Hematopoietic multipotent progenitor cell treated with erythropoietin and hydrocortisone succinate and interleukin-3 and kit ligand, for 17 days (in vitro differentiated cells): ENCODE data around the gene CCR5AS.
"Not testable (repeated sequence)": the region's sequence is repeated elsewhere in the genome, so short reads cannot be mapped to it uniquely, and the experiment has no call there.

Source experiments
- DNase-seq: peaks from one replicate; pipeline ENCODE4 v3.0.0-alpha.2; 2015; ENCODE audit warnings: low spot score

The CCR5AS gene

DNA sequence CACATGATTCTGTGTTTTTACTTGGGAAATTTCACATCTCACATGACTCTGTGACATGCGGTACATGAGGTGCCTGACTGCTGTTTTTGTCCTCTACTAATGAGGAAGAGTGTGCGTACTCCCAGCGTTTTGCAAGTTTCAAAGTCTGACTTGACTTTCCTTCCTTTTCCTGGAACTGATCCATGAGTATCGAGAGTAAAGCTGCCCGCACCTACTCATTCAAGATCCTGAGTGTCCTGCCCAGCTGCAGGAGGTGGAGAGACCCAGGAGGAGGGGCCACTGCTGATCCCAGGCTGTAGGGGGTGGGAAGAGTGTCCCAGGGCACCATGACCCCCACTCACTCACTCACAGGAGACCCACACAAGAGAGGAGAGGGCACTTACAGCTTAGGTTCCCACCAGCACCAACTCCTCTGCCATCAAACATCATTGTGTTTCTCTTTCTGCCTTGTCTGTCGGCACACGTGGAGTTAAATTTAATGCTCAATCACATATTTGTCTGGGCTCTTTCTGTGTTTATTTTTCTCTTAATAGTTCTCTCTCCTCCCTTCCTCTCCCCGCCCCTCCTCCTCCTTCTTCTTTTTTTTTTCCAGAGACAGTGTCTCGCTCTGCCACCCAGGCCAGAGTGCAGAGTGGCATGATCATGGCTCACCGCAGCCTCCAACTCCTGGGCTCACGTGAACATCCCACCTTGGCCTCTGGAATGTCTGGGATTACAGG lies 1.4 kb downstream of the CCR5AS start:
- peak; percentile 36 for DNase-seq

DNA sequence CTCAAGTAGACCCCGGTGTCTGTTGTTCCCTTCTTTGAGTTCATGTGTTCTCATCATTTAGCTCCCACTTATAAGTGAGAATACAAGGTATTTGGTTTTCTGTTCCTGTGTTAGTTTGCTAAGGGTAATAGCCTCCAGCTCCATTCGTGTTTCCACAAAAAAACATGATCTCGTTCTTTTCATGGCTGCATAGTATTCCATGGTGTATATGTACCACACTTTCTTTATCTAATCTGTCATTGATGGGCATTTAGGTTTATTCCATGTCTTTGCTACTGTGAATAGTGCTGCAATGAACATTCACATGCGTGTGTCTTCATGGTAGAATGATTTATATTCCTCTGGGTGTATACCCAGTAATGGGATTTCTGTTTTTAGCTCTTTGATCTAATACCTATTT lies 4.0 kb downstream of the CCR5AS start:
- not testable (repeated sequence) for DNase-seq

DNA sequence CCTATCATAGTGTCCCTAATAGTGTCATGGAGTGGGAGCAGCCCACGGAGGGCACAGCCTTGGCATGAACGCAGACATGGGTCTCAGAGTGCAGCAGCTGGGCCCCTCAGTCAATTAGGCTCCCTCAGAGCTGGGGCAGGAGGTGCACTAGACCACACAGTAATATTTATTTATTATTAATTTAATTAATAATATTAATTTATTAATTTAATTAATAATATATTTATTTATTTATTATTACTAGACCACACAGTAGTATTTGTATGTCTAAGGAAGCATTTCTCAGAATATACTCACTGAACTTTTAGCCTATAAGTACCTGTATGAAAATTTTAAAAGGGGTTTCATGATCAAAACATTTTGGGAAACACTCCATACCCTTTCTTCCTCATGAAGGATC lies 5.3 kb downstream of the CCR5AS start:
- DNase-seq, result no peak

DNA sequence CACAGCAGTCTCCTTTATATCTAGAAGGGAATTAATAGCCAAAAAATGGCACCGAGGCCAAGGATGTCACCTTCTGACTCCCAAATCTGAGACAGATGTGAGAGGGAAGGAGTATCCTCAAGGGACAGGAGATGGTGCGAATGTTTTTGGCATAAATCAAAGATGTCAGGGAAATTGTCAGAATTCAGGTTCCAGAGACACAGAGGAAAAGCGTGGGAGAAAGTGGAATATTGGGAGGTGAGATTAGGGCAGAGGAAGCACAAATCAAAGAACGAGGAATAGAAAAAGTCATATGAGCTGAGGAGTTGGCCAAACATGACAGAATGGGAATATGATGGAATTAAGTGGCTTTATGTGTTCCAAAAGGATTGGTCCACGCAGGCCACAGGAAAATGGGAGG lies 6.0 kb downstream of the CCR5AS start:
- DNase-seq, result no peak

DNA sequence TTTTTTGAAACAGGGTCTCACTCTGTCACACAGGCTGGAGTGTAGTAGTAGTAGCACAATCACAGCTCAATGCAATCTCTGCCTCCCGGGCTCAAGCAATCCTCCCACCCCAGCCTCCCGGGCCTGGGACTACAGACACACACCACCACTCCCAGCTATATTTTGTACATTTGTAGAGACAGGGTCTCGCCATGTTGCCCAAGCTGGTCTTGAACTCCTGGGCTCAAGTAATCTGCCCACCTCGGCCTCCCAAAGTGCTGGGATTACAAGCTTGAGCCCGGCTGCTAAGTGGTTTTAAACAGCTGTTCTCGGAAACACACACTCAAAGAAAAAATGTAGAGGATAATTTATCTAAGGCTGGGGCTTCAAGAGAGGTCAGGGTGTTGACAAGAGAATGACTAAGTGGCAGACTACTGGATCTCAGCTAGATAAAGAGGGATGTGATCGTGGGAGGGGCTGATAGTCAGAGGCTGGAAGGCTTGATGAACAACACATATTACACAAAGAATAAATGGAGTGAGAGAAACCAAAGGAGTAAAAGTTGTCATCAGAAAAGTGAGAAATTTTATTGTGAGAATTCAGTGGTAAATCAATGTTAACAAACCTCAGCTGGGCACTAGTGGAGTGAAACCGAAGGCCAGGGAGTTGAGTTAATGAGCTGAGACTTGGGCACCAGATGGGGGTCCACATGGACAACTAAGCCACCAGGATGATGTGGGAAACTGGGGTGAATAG lies 6.7 kb downstream of the CCR5AS start:
- peak; percentile 60 for DNase-seq

DNA sequence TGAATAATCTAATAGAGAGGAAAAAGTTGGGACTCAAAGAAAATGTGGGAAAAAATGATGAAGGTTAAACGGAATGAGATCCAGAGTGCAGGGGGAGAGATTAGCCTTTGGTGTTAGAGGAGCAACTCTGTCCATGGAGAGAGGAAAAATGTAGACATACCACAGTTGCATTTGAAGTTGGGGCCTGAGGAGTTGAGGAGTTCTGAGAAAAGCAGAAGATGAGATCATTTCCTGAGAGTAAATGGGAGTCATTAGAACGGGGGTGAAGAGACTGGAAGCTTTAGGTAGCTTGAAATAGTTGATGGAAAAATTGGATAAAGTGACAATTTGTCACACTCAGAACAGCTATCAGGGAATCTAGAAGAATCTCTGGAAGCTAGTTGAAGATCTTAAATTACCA lies 7.3 kb downstream of the CCR5AS start:
- no peak for DNase-seq

DNA sequence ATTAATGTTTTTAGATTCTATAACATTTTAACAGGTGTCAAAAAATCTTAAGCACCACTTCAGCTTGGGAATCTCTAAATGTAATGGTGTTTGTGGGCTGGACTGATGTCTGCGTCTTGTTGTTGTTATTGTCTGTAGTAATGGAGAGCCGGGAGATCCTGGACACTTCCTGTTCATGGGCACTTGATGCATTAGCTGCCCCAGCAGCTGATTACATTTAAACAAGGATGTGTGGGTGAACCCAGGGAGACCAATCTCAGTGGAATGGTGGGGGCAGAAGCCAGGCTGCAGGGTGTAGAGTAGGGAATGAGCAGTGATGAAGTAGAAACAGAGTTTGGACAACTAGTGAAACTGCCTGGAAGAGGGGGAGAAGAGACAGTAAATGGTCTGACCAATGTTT lies 7.8 kb downstream of the CCR5AS start:
- DNase-seq, result no peak

DNA sequence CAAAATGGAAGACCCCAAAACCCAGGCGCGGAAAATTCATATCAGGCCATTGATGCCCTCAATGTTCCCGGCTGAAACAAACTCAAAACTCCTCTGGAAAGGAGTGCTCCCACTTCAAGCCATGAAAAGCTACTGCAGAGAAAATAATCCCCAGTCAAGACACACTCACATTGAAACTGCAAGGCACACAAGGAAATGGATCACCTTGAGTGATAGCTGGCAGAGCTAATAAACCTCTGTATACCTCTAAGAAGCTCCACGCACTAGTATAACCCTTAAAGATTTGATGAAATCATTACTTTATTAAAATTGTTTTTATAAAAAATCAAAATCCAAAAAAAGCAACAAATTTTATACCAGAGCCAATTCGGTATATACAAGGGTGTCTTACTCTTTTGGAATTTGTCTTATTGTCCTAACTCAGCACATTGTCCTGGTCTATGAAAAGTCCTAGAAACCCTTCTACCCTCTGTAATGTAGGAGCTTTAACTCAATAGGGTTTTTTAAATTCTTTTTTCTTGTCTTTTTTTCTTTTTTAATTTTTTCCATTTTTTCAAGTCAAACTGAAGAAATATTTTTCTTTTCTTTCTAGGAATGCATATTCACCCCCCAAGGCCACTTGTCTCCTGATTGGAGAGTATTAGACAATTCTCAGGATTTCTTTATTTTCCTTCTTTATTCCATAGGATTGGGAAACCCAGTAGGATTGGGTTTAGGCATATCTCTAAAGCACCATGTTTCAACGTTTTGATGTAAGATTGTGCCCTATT lies 8.5 kb downstream of the CCR5AS start:
- no peak for DNase-seq

DNA sequence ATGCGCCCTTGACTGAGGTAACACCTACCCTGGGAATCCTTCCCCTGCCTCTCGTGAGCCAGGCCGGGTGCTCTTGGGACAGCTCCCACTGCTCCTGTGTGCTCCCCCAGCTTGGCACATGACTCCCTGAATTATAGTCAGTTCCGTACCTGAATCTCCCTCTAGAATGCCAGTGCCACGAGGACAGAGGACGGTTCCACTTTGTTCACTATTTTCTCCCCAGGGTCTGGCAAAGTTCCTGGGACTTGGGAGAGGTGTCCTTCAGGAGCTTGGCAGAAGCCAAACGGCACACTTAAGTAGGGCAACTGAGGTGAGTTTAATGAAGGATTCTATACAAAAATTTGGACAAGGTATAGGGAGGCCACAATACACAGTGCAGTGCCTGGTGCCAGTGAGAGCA lies 9.8 kb downstream of the CCR5AS start:
- DNase-seq, result no peak

DNA sequence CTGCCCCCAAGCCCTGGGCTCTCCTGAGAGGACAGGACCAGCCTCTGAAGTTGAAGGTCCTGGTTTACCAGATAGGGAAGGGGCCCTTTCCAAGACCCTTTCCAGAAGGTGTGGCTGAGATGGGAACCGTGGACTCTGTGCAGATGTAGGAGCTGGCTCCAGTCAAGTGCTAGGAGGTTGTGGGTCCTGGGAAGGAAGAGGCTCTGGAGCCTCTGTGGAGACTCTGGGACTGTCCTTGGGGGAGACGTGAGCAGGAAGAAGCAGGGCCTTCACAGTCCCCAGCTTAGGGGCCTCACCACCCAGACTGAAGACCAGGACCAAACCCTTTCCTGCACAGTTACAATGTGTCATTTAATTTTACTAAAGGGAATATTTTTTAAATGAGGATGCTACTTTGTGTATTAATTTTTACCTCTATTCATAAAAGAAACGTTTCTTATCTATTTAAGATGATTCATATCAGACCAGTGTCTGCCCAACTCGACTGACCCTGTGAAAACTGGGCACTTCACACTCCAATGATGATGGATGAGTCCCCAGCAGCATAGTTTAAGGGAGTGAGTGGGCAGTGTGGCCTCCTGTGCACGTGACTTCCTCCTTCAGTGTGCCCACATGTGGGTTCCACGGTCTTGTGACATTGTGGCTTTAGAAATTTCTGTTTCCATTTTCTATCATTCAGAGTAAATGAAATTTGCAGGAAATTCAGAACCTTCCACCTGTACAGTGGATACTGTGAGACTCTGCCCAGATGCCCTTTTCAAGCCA lies 10.9 kb downstream of the CCR5AS start:
- no peak for DNase-seq

DNA sequence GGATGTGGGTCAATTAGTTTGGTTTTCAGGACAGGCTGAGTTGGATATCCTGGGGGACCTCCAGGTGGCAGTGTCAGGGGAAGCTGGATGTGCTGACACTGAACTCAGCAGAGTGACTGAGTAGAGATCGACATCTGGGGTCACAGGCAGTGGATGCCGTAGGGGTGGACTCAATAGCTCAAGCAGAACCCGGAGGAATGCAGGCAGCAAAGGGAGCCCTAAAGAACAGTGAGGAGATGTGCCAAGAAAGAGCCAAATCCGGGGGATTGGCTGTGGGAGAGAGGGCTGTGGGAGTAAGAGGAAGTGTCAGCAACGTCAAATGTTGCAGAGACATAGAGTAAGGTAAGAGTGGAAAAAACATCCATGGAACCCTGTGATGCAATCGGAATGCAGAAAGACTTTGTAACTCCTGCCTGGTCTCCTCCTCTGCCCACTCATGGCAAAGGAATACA lies 11.6 kb downstream of the CCR5AS start:
- DNase-seq, result peak; percentile 66

DNA sequence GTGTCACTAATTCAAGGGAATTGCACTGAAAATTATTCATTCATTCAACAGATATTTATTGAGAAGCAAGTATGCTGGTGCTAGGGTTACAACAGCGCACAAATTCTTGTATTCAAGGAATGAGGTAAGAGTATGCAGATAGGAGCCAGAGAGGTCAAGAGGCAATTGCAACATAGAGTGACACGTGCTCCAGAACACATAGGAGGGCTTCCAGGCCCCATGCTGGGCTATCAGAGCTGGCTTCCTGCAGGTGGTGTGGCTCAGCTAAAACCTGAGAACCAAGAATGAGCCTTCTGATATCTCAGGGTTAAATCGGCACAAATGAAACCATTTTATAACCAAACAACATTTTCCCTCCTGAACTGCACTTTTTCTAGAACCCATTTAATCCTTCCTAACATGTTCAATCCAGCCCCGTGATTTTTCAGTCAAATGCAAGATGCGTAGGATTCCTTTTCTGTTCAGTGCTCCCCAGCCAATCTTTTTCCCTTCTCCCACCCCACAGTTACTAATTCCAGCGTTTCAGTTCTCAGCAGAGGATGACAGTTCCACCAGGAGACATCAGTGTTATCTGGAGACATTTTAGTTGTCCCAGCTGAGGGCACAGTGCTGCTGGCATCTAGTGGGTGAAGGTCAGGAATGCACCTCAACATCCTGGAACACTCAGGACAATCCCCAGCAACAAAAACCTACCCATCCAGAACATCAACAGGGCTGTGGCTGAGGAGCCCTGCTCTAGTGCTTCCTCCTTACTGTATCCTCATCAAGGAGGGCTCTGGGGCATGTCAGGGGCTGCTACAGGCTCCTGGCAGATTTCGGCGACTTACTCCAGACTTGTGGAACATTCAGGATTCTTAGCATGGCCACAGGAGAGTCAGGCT lies 13.1 kb downstream of the CCR5AS start:
- DNase-seq, result no peak

DNA sequence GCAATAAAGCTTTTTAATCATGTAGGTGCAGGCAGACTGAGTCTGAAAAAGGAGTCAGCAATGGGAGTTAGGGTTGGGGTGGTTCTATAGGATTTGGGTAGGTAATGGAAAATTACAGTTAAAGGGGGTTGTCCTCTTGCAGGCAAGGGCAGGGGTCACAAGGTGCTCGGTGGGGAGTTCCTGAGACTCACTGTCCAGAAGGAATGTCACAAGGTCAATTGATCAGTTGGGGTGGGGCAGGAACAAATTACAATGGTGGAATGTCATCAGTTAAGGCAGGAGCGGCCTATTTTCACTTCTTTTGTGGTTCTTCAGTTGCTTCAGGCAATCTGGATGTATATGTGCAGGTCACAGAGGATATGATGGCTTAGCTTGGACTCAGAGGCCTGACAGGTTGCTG lies 13.9 kb downstream of the CCR5AS start:
- DNase-seq, result no peak

DNA sequence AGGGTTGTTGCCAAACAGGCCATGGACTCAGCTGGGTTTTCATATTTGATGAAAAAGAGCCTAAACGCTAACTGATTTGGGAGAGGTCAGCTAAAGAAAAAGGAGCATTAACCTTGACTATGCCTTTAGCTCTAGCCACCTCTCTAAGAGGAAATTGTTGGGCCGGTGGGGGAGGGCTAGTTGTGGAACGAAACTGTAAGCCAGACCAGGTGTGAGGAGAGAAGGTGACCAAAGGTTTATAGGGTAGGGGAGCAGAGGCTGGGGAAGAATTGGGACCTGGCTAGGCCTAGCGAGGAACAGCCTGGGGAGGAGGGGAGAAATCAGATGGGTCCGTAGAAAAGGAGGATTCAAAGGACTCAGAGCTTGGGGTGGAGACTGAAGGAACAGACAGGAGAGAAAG lies 15.3 kb downstream of the CCR5AS start:
- not testable (repeated sequence) for DNase-seq

DNA sequence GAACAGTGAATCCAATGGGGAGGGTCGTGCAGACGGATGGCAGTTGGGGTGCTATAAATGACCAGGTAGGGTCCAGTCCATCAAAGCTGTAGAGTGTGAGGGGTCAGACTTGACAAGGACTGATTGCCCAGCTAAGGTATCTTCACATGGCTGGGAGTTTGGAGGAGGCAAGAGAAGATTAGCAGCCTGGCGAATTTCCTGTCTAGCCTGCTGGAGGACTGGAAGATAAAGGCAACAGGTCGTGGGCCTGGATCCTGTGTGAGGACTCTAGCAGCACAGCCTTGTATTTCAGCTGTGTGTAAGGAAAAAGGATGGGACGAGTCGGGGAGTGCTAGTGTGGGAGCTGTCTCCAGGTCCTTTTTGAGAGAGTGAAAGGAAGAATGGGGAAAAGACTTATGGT lies 17.6 kb downstream of the CCR5AS start:
- no peak for DNase-seq

DNA sequence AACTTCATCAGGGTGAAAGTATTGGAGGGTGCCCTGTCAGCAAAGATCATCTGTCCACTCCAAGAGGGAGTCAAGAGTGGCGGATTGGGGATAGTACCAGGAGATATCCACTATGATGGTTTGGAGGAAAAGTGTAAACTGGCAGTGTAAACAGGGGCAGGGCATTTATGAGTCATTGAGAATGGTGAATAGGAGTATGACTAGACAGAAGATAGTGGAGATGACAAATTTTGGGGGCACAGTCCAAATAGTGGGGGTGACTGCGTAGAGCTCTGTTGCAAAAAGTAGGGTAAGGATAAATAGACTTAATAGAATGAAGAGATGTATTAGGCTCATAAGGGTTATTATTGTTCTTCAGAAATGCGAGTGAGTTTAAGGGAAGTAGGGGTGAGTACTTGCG lies 18.0 kb downstream of the CCR5AS start:
- peak; percentile 37 for DNase-seq

DNA sequence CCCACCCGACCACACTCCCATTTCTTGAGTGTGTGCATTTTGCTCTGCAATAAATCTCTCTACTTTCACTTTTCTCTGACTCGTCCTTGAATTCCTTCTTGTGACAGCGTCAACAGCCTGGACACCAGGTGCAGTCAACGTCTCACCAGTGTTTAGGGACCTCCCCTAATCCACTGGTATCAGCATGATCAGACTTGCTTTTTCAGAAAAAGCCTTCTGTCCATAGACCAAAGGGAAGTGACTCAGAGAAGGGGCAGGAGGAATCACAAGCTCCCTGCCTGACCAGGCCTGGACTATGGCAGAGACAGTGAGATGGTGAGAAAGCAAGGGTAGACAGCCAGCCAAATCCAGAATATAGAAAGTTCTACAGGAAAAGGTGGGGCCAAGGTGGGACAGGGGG lies 20.7 kb downstream of the CCR5AS start:
- no peak for DNase-seq

DNA sequence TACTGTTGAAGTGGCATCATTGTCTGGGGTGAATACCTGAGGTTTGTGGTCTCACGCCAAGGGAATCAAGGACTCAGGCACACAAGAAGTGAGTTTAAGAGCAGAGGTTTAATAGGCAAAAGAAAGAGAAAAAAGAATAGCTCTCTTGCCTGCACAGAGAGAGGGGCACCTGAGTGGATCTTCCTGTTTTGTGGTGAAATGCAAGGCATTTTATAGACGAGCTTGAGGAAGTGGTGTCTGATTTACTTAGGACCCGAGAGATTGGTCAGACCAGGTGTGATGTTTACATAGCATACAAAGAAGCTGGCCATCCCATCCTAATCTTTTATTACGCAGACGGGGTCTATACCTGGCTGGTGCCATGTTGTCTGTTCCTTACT lies 22.9 kb downstream of the CCR5AS start:
- DNase-seq, result no peak

DNA sequence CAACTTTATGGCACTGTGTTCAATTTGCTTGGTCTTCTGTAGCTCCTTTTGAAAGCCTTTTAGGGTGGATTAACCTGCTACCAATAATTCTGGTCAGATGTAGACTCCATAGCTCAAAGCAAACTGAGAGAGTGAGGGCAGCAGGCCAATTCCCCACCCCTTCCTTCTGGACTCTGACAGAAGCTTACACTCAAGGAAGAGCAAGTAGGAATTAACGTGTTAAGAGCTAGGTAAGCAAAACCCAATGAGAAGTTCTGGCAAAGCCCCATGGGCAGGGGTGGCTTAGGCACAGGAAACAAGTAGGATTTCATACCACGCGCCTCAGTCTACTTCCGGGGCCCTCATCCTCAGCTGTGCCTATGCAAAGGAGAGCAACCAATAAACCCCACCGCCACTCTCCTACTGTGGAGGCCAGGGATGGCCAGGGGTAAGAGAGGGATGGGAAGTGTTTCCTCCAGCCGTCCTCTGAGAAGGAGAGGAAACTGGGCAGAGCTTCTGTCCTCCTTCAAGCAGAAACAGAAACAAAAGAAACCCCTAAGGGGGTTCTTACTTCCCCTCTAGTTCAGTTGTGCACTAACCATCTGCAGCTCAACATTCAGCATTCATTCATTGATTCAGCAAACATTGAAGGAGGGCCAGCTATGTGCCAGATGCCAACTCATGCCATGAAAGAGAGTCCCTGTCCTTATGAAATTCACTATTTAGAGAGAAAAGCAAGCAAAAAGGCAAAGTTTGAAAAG lies 23.5 kb downstream of the CCR5AS start:
- no peak for DNase-seq

DNA sequence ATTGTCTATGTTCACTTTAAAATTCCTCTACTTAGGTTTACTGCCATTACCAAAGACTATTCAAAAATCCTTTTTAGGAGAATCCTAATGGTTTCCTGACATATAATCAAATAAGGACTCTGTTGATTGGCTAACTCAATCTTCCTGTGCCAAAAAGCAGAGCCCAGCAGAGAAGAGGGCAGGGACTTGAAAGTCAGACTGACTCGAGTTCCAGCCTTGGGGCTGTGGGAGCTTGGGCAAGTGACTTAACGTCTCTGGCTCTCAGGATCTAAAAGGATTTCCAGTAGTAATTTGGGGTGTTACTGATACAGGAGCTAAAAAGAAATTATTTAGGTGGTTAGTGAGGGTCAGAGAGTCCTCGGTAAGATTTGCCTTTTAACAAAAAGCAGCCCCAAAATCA lies 25.2 kb downstream of the CCR5AS start:
- DNase-seq, result no peak
